GM12801 (cell line): ENCODE results near the gene SIRT2.

Source experiments
- CTCF ChIP-seq: IDR thresholded peaks from one replicate; pipeline ENCODE4 v1.5.1; 2011; ENCODE audit warnings: control low read depth; ENCODE audit not compliant: insufficient read length; ENCODE audit errors: extremely low read depth

The SIRT2 gene

GRCh38 chr19:38898788-38899446 lies 501 bp downstream of the SIRT2 start:
- TF ChIP-seq CTCF, result no peak

- TF ChIP-seq CTCF, result no peak
These were observed 4.5 kb downstream of the SIRT2 start for GRCh38 chr19:38894968-38895367.

GRCh38 chr19:38893341-38893771 lies 6.1 kb downstream of the SIRT2 start:
- TF ChIP-seq CTCF, result no peak

GRCh38 chr19:38892841-38893240 lies 6.6 kb downstream of the SIRT2 start:
- no peak for TF ChIP-seq CTCF

- no peak for TF ChIP-seq CTCF
These were observed 7.6 kb downstream of the SIRT2 start for GRCh38 chr19:38891771-38892170.

GRCh38 chr19:38890686-38891085 lies 8.7 kb downstream of the SIRT2 start:
- TF ChIP-seq CTCF, result no peak

- no peak for TF ChIP-seq CTCF
These were observed 9.6 kb downstream of the SIRT2 start for GRCh38 chr19:38889803-38890202.

- TF ChIP-seq CTCF, result no peak
These were observed 10.5 kb downstream of the SIRT2 start for GRCh38 chr19:38888876-38889275.
